HG02870 (cell line): Measurements from ENCODE around the gene CMA1.
"Not testable (repeated sequence)": the region's sequence is repeated elsewhere in the genome, so short reads cannot be mapped to it uniquely, and the experiment has no call there.

ENCODE experiments used
- ATAC-seq: cut with Tn5 transposase; IDR thresholded peaks from one replicate; pipeline ENCODE4 v1.9.1; 2021; ENCODE audit warnings: mild to moderate bottlenecking, moderate library complexity; ENCODE audit not compliant: unreplicated experiment

The CMA1 gene

DNA sequence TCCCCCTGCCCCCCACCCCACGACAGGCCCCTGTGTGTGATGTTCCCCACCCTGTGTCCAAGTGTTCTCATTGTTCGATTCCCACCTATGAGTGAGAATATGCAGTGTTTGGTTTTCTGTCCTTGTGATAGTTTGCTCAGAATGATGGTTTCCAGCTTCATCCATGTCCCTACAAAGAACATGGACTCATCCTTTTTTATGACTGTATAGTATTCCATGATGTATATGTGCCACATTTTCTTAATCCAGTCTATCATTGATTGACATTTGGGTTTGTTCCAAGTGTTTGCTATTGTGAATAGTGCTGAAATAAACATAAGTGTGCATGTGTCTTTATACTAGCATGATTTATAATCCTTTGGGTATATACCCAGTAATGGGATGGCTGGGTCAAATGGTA lies 37.6 kb downstream of the CMA1 start:
- ATAC-seq = not testable (repeated sequence)

DNA sequence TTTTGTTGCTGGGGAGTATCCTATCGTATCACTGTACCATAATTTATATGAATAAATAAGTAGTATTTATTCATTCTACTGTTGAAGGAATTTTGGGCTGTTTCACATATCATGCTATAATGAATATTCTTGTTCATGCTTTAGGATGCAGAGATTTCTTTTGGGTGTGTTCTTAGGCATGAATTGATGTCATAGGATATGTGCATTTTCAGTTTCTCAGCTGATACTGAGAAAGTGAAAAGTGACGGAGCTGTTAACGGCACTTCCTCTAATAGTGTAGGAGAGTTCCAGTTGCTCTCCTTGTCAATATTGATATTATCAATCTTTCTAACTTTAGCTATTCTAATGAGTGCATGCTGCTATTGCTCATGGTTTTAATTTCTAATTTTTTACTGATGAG lies 42.3 kb downstream of the CMA1 start:
- ATAC-seq = no peak

DNA sequence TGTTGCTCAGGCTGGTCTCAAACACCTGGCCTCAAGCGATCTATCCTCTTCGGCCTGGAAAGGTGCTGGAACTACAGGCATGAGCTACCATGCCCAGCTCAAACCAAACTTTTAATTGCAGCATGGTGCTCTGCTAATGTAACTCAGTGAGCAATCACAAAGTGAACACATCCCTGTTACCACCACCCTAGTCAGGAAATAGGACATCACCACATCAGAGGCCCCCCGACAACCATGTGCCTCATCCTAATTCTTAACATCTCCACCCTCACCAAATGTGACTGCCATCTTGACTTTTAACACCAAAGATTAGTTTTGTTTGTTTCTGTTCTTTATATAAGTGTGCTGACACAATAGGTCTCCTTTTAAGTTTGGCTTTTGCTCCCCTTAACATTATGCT lies 42.7 kb downstream of the CMA1 start:
- no peak for ATAC-seq

DNA sequence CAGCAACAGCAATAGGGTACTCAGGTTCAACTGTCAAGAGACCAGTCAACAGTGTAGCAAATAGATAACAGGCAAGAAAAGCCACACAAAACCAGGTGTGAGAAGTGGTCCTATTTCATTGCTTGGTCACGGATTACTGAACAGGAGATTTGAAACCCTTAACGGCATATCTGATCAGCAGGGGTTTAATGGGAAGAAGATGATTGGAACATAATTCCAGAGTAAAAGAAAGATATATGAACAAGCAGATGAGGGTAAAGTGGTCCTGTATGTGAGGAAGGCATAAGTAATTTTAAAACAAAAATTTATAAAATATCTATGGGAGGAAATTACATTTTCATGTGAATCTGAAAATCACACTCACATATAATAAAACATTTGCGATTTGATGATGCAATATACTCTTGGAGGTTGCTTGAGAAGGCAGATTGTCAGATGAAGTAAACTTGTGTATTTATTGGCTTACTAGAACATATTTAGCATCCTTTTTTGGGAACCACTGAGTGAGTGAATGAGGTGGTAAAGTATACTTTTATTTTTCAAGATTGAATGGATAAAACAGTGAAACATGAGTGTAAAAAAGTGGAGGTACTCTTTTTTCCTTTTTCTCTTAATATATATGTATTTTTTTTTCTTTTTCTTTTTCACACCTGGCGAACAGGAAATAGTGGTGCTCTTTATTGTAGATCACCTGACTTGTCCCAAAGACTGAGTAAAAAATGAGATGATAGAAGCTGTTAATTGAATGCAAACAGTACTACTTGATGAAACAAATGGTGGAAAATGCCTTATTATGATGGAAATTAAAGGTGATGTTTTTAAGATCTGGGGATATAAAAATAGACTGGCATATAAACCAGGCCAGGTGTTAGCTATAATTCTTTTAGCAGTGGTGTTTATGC lies 43.9 kb downstream of the CMA1 start:
- ATAC-seq = peak; percentile 25

DNA sequence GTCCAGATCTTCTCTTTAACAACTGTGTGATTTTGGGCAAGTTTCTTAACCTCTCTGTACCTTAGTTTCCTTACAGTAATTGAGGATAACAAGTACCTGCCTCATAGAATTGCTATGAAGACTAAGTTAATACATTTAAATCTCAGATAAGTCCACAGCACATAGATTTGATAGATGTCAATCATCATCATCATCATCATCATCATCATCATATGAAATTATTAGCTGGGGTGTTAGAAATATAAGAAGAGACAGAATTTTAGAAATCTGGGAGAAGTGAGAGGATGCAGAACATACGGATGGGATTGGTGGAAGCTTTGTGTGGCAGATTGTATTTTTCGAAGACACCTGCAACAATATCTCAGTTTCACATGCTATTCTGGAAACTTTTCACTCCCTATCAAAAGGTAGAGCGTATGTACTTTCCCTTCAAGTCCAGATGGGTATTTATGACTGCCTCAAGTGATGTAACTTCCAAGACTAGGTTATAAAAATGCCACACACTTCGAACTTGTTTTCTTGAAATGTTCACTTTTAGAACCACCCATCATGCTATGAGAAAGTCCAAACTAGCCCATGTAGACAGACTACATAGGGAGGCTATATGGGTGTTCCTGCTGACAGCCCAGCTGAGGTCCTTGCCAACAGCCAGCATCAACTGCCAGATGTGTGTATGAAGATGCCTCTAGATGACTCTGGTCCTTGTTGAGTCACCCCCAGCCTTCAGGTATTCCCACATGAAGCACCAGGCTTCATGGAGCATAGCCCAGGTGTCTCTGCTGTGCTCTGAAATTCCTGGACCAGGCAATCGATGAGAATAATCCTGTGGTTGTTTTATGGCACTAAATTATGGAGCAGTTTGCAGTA lies 44.8 kb downstream of the CMA1 start:
- ATAC-seq = peak; percentile 80

DNA sequence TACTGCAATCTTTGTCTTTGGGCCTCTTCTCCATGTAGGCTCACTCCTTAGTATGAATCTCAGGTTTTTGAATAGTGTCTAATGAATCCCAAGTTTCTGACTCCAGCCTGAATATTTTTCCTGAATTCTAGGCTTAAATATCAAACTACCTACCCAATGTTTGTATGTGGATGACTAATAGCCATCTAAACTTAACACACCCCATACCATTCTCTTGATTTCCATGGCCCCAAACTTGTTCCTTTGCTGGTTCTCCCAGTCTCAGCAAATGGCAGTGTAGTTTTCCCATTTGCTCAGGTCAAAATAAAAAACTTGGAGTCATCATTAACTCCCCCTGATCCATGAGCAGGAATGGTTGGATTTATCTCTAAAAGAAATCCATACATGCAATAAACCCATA lies 46.7 kb downstream of the CMA1 start:
- no peak for ATAC-seq

DNA sequence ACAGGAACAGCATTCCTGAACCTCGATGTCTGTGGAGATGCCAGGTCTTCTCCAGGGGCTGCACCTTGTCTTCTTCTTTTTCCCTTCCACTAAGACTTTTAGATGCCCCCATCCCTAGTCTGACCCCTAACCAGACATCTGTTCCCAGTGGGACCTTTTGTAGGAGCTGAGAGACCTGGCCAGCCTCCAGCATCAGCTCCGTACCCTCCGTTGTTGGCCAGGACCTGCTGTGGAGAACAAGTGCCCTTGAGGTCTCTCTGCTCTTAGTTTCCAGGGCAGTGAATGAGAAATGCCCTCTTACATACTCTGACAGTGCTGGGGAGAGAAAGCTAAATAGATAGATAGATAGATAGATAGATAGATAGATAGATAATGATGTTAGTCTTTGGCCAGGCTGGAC lies 48.7 kb downstream of the CMA1 start:
- no peak for ATAC-seq

DNA sequence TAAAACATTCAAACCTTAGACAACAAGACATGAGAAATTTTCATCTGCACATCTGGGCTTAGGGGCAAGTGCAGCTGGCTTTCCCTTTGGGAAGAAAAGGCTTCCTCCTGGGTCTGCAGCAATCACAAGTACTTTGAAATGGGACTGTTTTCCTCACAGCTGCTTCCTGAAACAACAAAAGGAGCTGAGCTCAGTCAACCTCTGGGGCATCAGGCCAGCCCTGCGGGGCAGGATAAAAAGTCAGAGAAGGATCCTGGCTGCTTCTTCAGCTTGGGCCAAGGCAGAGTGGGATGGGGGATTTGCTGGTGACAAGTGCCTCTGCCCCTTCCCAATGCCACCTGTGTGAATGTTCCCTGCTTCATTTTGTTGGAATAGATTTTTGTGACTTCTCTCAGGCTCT lies 49.3 kb downstream of the CMA1 start:
- no peak for ATAC-seq

DNA sequence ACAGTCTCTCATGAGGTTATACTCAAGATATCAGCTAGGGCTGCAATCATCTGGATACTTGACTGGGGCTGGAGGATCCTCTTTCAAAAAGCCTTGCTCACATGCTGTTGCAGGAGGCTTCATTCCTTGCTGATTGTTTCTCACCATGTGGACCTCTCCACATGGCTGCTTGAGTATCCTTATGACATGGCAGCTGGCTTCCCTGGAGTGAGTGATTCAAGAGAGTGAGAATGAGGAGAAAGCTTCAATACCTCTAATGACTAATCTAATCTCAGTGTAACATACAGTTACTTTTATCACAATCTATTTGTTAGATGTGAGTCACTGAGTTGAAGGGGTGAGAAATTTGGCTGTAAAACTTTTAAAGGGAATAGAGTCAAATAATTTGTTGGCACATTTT lies 51.1 kb downstream of the CMA1 start:
- no peak for ATAC-seq
